Ramos (cell line): Measurements from ENCODE around the gene COX14.
"Not testable (repeated sequence)": the region's sequence is repeated elsewhere in the genome, so short reads cannot be mapped to it uniquely, and the experiment has no call there.

Experiments used
- in situ Hi-C: fragments of 300-500 bp; cut with MboI; formaldehyde crosslinking; loops from one replicate; pipeline ENCODE4 v1.14.3; 2022; ENCODE audit warnings: low sequenced_read_pairs; ENCODE audit not compliant: unreplicated experiment

The COX14 gene

GRCh38 chr12:50084409-50084774 lies 27.6 kb upstream of the COX14 start:
- in situ Hi-C loops, result not testable (repeated sequence)

- in situ Hi-C loops, result no loop called here
Observed at GRCh38 chr12:50084775-50085614, 27.0 kb upstream of the COX14 start, which contains the start of gene SMARCD1. TSS of gene SMARCD1 (plus strand) at chr12:50085342. CDS start at chr12:50085370, 28 bp downstream.

- in situ Hi-C loops, result no loop called here
Observed at GRCh38 chr12:50085615-50086072, 26.4 kb upstream of the COX14 start.

DNA sequence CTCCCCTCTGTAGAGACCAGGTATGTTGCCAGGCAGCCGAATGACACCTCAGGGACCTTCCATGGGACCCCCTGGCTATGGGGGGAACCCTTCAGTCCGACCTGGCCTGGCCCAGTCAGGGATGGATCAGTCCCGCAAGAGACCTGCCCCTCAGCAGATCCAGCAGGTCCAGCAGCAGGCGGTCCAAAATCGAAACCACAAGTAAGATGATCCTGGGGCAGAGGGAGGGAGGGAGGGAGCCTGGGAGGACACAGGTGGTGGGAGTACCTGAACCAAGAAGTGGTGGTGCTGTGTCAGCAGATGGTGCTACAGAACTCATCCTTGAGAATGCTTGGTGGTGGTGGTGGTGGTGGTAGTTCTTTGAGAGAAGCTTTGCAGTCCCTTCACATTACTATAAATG lies 25.9 kb upstream of the COX14 start:
- in situ Hi-C loops, result no loop called here

GRCh38 chr12:50087151-50087550 lies 24.9 kb upstream of the COX14 start:
- in situ Hi-C loops, result no loop called here

- in situ Hi-C loops, result no loop called here
Observed at GRCh38 chr12:50087995-50088394, 24.0 kb upstream of the COX14 start.

- in situ Hi-C loops, result no loop called here
Observed at GRCh38 chr12:50088577-50089335, 23.3 kb upstream of the COX14 start.

DNA sequence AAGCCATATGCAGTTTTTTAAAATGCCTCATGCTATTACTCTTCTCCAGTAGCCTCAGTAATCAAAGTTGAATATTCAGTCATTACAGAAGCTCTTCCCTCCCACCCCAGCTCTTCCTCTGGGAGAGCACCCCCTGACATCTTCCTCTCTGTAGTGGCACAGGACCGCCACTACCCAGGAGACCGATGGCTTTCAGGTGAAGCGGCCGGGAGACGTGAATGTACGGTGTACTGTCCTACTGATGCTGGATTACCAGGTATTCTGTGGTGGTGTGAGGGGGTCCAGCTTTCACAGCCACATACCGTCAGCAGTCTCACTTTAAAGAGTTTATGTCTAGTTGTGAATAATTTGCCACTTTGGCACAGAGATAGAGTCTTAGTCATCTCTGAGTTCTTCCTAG lies 22.3 kb upstream of the COX14 start:
- in situ Hi-C loops, result no loop called here

GRCh38 chr12:50090391-50090790 lies 21.6 kb upstream of the COX14 start:
- in situ Hi-C loops, result no loop called here

DNA sequence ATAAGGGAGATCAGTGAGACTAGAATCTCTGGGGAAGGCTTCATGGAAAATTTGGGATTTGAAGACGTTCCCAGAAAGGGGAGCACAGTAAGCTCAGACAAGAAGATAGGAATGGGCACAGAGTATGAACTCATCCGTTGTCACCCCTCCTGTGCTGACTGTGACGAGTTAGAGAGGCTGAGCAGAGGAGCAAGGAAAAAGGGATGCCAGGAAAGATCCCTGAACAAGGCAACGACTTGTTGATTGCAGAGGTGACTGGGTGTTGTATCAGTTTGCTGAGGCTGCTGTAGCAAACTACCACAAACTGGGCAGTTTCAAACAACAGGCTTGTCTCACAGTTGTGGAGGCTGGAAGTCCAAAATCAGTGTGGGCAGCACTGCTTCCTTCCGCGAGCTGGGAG lies 14.1 kb upstream of the COX14 start:
- in situ Hi-C loops, result no loop called here

GRCh38 chr12:50099302-50100008 lies 12.6 kb upstream of the COX14 start:
- in situ Hi-C loops, result no loop called here

GRCh38 chr12:50100561-50100960 lies 11.5 kb upstream of the COX14 start:
- in situ Hi-C loops, result no loop called here

DNA sequence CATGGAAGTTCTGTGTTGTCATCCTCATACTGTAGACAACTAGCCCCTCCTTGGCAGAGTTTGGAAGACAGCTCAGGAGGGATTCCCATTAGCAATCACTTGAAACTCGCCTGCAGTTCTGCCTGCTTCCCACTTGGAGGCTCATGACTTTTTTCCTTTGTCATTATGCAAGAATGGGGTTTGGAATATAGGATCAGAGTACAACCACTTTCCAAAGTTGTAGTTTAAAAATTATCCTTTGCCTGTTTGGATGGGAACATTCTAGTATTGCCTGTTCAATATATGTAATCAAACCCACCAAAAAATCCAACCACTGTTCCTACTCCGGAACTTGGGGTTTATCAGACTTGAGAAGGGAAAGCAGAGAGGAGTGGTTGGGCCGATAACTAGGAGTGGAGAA lies 10.4 kb upstream of the COX14 start:
- in situ Hi-C loops, result no loop called here

DNA sequence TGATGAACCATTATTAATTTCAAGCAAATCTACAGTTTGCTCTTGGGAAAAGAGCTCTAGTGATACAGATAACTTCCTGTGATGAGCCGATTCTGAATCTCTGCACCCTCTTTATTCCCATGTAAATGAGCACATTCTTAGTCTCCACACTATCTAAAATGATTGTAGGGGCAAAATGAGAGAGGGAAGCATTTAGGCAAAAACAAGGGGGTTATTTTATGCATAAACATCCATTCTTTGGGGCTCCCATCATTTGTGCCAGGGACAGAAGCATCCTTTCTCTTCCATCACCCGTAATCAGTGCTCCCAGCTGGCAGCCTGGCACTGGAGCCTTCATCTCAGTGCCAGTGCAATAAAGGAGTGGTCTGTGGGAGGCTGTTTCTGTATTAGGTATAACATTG lies 9.9 kb upstream of the COX14 start:
- in situ Hi-C loops, result no loop called here

DNA sequence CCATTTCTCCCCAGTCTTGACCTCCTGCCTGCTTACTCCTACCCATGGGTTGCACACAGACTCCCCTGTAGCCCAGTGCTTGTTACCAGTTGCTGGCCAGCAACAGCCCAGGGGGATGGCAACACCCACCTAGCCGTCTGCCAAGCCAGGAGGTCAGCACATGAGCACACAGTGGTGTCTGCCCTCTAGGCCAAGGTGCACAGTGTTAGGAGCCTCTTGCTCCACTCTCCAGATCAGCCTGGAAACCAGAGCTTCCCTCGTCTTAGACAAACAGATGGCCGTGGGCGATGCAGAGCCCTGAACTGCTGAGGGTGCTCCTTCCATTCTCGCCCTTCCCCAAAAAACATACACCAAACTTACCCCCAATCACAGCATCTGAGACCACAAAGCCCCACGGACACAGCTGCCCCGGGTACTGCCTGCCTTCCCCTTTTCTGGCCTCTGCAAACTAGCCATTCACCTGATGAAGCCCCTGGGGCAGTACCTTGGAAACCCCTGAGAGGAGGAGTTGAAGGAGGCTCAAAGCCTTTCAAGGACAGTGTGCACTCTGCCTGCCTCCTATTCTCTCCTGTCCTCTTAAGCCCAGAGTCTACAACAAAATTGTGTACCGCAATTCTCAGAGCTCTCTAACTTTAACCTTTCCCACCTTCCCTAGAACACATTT lies 9.3 kb upstream of the COX14 start:
- in situ Hi-C loops, result no loop called here

- in situ Hi-C loops, result no loop called here
Observed at GRCh38 chr12:50103351-50103750, 8.7 kb upstream of the COX14 start.

GRCh38 chr12:50103767-50104321 lies 8.2 kb upstream of the COX14 start, which contains the start of gene GPD1:
TSS of gene GPD1 (plus strand) at chr12:50104008. CDS start at chr12:50104051, 43 bp downstream.
- in situ Hi-C loops, result no loop called here

- in situ Hi-C loops, result no loop called here
Observed at GRCh38 chr12:50104417-50105366, 7.3 kb upstream of the COX14 start.
